Heart right ventricle (tissue), 16 donors: ENCODE results near the gene FEM1A. TPM values are rescaled to one million over a fixed set of nuclear protein-coding genes. Genes with fewer than 3 reads are reported as not detected.
"Not testable (repeated sequence)": the region's sequence is repeated elsewhere in the genome, so short reads cannot be mapped to it uniquely, and the experiment has no call there.

ENCODE experiments used
- ATAC-seq, 8 donors: fragments of 200-7000 bp; cut with Tn5 transposase; one replicate each; pipeline ENCODE4 v1.9.1; 2020; ENCODE audit warnings: mild to moderate bottlenecking in 8 of 8, moderate library complexity in 8 of 8, moderate number of reproducible peaks in 1 of 8
- DNase-seq, 2 donors: peaks; one replicate each; pipeline ENCODE4 v3.0.0-alpha.2; 2020
- H3K27ac ChIP-seq, 10 donors: fragments of 200-600 bp; sonication (generic) in 2 of 10; one replicate each; pipeline versions ENCODE4 v1.5.0 to v1.8.0; 2020 to 2022; ENCODE audit warnings: mild to moderate bottlenecking in 3 of 10
- H3K27me3 ChIP-seq, 7 donors: fragments of 200-600 bp; one replicate each; pipeline ENCODE4 v1.8.0; 2021 to 2022; ENCODE audit warnings: mild to moderate bottlenecking in 2 of 7
- H3K36me3 ChIP-seq, 9 donors: fragments of 200-600 bp; sonication (generic) in 1 of 9; one replicate each; pipeline versions ENCODE4 v1.5.0 to v1.8.0; 2020 to 2022; ENCODE audit warnings: mild to moderate bottlenecking in 2 of 9
- H3K4me1 ChIP-seq, 9 donors: fragments of 200-600 bp; sonication (generic) in 1 of 9; one replicate each; pipeline versions ENCODE4 v1.5.0 to v1.8.0; 2020 to 2022; ENCODE audit warnings: mild to moderate bottlenecking in 4 of 9
- H3K4me3 ChIP-seq, 10 donors: fragments of 200-600 bp; sonication (generic) in 2 of 10; one replicate each; pipeline versions ENCODE4 v1.5.0 to v1.8.0; 2020 to 2022; ENCODE audit warnings: mild to moderate bottlenecking in 7 of 10, moderate library complexity in 2 of 10
- H3K9me3 ChIP-seq, 11 donors: fragments of 200-600 bp in 10 of 11; sonication (generic) in 2 of 11; one replicate each; pipeline versions ENCODE4 v1.5.0 to v1.8.0; 2013 to 2022; ENCODE audit warnings: mild to moderate bottlenecking in 2 of 11, control low read depth in 1 of 11, moderate library complexity in 1 of 11
- CTCF ChIP-seq, 9 donors: fragments of 200-600 bp; sonication (generic) in 2 of 9; IDR thresholded peaks; one replicate each; pipeline versions ENCODE4 v1.5.0 to v1.8.0; 2021 to 2022; ENCODE audit warnings: antibody characterized with exemption in 9 of 9, mild to moderate bottlenecking in 5 of 9, moderate library complexity in 1 of 9
- WGBS, 2 donors: extraction: QIAGEN DNeasy Blood & Tissue Kit; methylation state at CpG; one replicate each; pipeline ENCODE4 v1.1.7; 2013; ENCODE audit warnings: inconsistent platforms in 1 of 2; 5-methylcytosine and 5-hydroxymethylcytosine counted together
- intact Hi-C, 10 donors: fragments of 100-400 bp; cut with DNase I; formaldehyde crosslinking; loops; one replicate each; pipeline versions ENCODE4 v1.11.1 to v1.14.2; 2022
- polyA plus RNA-seq, 2 donors: library from polyadenylated mRNA; stranded (reverse); fragments of 200-250 nt; gene quantifications; one replicate each; pipeline ENCODE4 v1.2.3, GENCODE V29; 2013
- total RNA-seq, 10 donors: library from RNA; stranded (reverse); fragmentation: NEBNext Ultra II Directional in 3 of 10; extraction: Animal tissue kit (Norgen Biotek cat#: 25700) in 3 of 10; gene quantifications; one replicate each; pipeline versions ENCODE4 v1.2.1 to v1.2.4, GENCODE V29; 2021 to 2023
- donor health status: Arrhythmogenic right ventricular cardiomyopathy.
- donor health status: ischemic (EF 13 %, LVEDD 7.1; RV severe dilation, severe dysfunction).
- donor health status: healthy with polysubstance abuse.
- donor health status: DM: no; HTN: yes; CAD: no.
- donor health status: DM: no; HTN: no; CAD: no.
- donor health status: ischemic (EF 25% LVEDD 6.9; RV normal size, moderate dysfunction).
- donor health status: ischemic (EF 25% LVEDD 5.7; RV mildly dilated, moderate dysfunction).
- donor health status: healthy.
- donor health status: DM: yes; HTN: yes; CAD: no.
- donor health status: Ischemic cardiomyopathy.
- donor health status: ischemic (EF 35%, LVEDD 5.7; RV mildly dilated, moderate dysfunction).
- donor health status: nonischemic (EF 11% LVEDD 7.7; RV severe dilation, severe dysfunction).
- donor health status: DM: yes; HTN: yes; CAD: no.
- donor health status: PGD.
- donor health status: ischemic (EF 29% LVEDD 5.4; RV normal size, mild dysfunction).
- donor health status: nonischemic (EF 23%, LVEDD 6.1; RV moderate dilation, normal function).

FEM1A gene
- total and polyA plus RNA-seq, 12 donors = 14.4 to 51.6 (median 47.7) TPM

GRCh38 chr19:4792019-4792865 lies 708 bp downstream of the FEM1A start:
- peak in 1 of 2 donors; percentile 18 for DNase-seq
- not testable (repeated sequence) for H3K27me3 ChIP-seq, ATAC-seq, H3K9me3 ChIP-seq
- intact Hi-C loops = loop anchor here in 1 of 10 donors (10.0 kb wide), 1 partner anchor 217 kb away; no protein-coding TSS in a partner anchor
- peak overlapping the region; percentile 77 to 99 (median 92) for H3K4me3 ChIP-seq
- peaks cover 14 to 56% (median 42%) of the 10 kb centered on the region in 9 donors for H3K4me1 ChIP-seq
- H3K36me3 ChIP-seq = peaks cover 0 to 46% (median 17%) of the 10 kb centered on the region in 9 donors
- H3K27ac ChIP-seq = peak overlapping the region; percentile 86 to 99 (median 96)
- WGBS, 2 donors = 7 to 8% methylated on average over 74 to 75 of the region's 75 CpGs

- 85 to 86% methylated on average over 24 of the region's 24 CpGs for WGBS, 2 donors
- intact Hi-C loops = loop anchor here in 1 of 10 donors (10.0 kb wide), 1 partner anchor 218 kb away; no protein-coding TSS in a partner anchor
- peaks cover 14 to 55% (median 42%) of the 10 kb centered on the region in 9 donors for H3K4me1 ChIP-seq
These were observed 1.3 kb downstream of the FEM1A start for GRCh38 chr19:4792866-4793195.

GRCh38 chr19:4793278-4793677 lies 1.7 kb downstream of the FEM1A start:
- Histone ChIP-seq H3K4me3 (peak overlapping the region in 2 of 10 donors; percentile 90 to 99), H3K4me1 (peaks cover 14 to 55% (median 42%) of the 10 kb centered on the region in 9 donors), H3K36me3 (peaks cover 0 to 51% (median 17%) of the 10 kb centered on the region in 9 donors)
- H3K27ac ChIP-seq, H3K9me3 ChIP-seq, ATAC-seq, DNase-seq, H3K27me3 ChIP-seq: not testable (repeated sequence)
- intact Hi-C loops = loop anchor here in 1 of 10 donors (10.0 kb wide), 1 partner anchor 218 kb away; no protein-coding TSS in a partner anchor
- 82 to 85% methylated on average over 19 of the region's 19 CpGs for WGBS, 2 donors

More at GRCh38 chr19:4792866-4793195, 1.3 kb downstream of the FEM1A start:
- Histone ChIP-seq H3K27ac (peak overlapping the region in 2 of 10 donors; percentile 94 to 99), H3K4me3 (peak overlapping the region in 9 of 10 donors; percentile 77 to 99 (median 92)), H3K36me3 (peaks cover 0 to 51% (median 17%) of the 10 kb centered on the region in 9 donors)
- ATAC-seq, H3K27me3 ChIP-seq, H3K9me3 ChIP-seq: not testable (repeated sequence)
- DNase-seq = peak in 1 of 2 donors; percentile 24

- ATAC-seq (no peak), DNase-seq (no peak)
- H3K27ac ChIP-seq = peak overlapping the region in 8 of 10 donors; percentile 5 to 58 (median 41)
- H3K9me3 ChIP-seq = no peaks in the 10 kb centered on the region
- peak overlapping the region in 6 of 10 donors; percentile 0 to 17 (median 6) for H3K4me3 ChIP-seq
- H3K27me3 ChIP-seq = no peaks in the 10 kb centered on the region
- H3K36me3 ChIP-seq = peaks cover 0 to 51% (median 17%) of the 10 kb centered on the region in 9 donors
- TF ChIP-seq CTCF (IDR thresholded peaks at IDR 0.05) = no peak
- peaks cover 14 to 55% (median 42%) of the 10 kb centered on the region in 9 donors for H3K4me1 ChIP-seq
- WGBS, 2 donors = 65 to 66% methylated on average over 11 of the region's 11 CpGs
- intact Hi-C loops = loop anchor here in 1 of 10 donors (10.0 kb wide), 1 partner anchor 220 kb away; no protein-coding TSS in a partner anchor
These were observed 3.4 kb downstream of the FEM1A start for GRCh38 chr19:4794971-4795370.

- 68 to 72% methylated on average over 9 of the region's 9 CpGs for WGBS, 2 donors
- TF ChIP-seq CTCF (IDR thresholded peaks at IDR 0.05) = no peak
- no peak for ATAC-seq
- Histone ChIP-seq H3K27me3 (no peaks in the 10 kb centered on the region), H3K9me3 (no peaks in the 10 kb centered on the region), H3K4me3 (peak overlapping the region in 5 of 10 donors; percentile 0 to 20 (median 9)), H3K4me1 (peaks cover 18 to 56% (median 42%) of the 10 kb centered on the region in 9 donors), H3K27ac (peak overlapping the region in 8 of 10 donors; percentile 5 to 58 (median 41)), H3K36me3 (peaks cover 0 to 51% (median 17%) of the 10 kb centered on the region in 9 donors)
- intact Hi-C loops = loop anchor here in 1 of 10 donors (10.0 kb wide), 1 partner anchor 221 kb away; no protein-coding TSS in a partner anchor
- no peak for DNase-seq
These were observed 3.9 kb downstream of the FEM1A start for GRCh38 chr19:4795400-4795799.
